Right lung (tissue), 5 donors: ENCODE measurements around the gene VCX2. TPM values are rescaled to one million over a fixed set of nuclear protein-coding genes. Genes with fewer than 3 reads are reported as not detected.
"Not testable (repeated sequence)": the region's sequence is repeated elsewhere in the genome, so short reads cannot be mapped to it uniquely, and the experiment has no call there.

ENCODE experiments used
- DNase-seq, 2 donors: peaks; one replicate each; pipeline ENCODE4 v3.0.0-alpha.2; 2013
- polyA plus RNA-seq, 5 donors: library from polyadenylated mRNA; unstranded; fragments of 120-200 nt; gene quantifications; one replicate each; pipeline versions ENCODE4 v1.2.1 to v1.2.3, GENCODE V29; 2013; ENCODE audit warnings: inconsistent platforms in 1 of 5, low replicate concordance in 1 of 5; ENCODE audit not compliant: insufficient read length in 5 of 5, insufficient read depth in 1 of 5

The VCX2 gene
- polyA plus RNA-seq, 5 donors: not detected

DNA sequence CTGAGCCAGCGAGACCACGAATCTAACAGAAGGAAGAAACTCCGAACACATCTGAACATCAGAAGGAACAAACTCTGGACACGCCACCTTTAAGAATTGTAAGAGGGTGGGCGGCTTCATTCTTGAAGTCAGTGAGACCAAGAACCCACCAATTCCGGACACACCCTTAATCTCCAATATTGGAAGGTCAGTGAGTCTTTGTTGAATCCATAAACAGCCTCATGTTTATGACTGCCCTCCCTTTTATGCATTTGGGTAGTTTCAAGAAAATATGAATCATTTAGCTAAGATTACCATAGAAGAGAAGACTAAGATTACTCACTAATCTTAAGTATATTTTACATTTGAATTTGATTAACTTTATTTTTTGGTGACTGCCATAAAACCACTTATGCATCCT, 48.5 kb downstream of the VCX2 start:
- DNase-seq: no peak

DNA sequence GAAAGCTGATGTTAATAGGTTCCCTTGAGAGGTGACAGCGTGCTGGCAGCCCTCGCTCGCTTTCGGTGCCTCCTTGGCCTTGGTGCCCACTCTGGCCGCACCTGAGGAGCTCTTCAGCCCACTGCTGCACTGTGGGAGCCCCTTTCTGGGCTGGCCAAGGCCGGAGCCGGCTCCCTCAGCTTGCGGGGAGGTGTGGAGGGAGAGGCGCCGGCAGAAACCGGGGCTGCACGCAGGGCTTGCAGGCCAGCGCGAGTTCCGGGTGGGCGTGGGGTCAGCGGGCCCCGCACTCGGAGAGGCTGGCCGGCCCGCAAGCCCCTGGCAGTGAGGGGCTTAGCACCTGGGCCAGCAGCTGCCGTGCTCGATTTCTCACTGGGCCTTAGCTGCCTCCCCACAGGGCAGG, 49.7 kb downstream of the VCX2 start:
- DNase-seq: not testable (repeated sequence)

Other genes with a start within 250 kb of the VCX2 start
- gene PNPLA4, start 243.9 kb downstream of the VCX2 start, polyA plus RNA-seq: 10 to 100 TPM; 15.5 to 24.4 (median 21.7) TPM